Subcutaneous preadipocyte (primary cell): Measurements from ENCODE around the gene MFGE8. TPM values are rescaled to one million over a fixed set of nuclear protein-coding genes. Genes with fewer than 3 reads are reported as not detected.

Source experiments
- total RNA-seq: library from RNA; depleted of rRNA; stranded (reverse); fragments of >200 nt; gene quantifications from 2 replicates; pipeline ENCODE4 v1.2.3, GENCODE V29; 2012

MFGE8 gene, protein sequence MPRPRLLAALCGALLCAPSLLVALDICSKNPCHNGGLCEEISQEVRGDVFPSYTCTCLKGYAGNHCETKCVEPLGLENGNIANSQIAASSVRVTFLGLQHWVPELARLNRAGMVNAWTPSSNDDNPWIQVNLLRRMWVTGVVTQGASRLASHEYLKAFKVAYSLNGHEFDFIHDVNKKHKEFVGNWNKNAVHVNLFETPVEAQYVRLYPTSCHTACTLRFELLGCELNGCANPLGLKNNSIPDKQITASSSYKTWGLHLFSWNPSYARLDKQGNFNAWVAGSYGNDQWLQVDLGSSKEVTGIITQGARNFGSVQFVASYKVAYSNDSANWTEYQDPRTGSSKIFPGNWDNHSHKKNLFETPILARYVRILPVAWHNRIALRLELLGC
- 54.0 and 123 TPM in 2 replicates for total RNA-seq

DNA sequence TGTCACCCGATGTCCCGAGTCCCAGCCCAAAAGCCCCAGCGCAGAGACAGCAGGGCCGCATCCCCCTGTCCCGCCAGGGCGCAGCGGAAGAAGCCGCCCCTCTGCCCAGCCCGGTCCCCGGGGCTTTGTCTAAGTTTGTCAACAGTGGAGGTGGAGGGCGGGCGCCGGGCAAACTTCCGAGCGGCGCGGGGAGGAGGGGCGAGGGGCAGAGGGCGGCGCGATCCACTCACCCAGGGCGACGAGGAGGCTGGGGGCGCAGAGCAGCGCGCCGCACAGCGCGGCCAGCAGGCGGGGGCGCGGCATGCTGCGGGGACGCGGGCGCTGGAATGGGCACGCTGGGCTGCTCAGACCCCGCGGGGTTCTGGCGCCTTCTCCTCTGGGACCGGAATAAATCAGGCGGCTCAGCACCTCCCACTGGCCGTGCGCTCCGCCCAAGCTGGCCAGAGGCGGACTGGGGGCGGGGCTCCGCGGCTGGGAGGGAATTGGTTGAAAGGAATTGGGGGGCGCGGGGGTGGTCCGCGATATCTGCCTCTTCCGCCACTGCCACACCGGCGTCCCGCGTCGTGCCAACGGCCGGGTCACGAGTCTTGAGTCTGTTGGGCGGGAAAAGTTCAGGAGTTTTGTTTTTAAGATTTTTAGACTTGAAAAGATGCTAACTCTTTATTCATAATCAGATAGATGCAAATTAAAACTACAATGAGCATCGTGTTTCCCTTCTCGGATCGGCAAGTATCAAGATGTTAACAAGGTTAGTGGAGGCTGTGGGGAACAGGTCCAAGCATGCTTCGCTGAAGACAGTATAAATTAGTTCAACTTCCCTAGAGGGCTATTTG lies at the start of gene MFGE8:
Gene MFGE8 (minus strand): TSS at position 363 of the 833 bp plus-strand sequence. CDS start 60 bp downstream, at position 303.

DNA sequence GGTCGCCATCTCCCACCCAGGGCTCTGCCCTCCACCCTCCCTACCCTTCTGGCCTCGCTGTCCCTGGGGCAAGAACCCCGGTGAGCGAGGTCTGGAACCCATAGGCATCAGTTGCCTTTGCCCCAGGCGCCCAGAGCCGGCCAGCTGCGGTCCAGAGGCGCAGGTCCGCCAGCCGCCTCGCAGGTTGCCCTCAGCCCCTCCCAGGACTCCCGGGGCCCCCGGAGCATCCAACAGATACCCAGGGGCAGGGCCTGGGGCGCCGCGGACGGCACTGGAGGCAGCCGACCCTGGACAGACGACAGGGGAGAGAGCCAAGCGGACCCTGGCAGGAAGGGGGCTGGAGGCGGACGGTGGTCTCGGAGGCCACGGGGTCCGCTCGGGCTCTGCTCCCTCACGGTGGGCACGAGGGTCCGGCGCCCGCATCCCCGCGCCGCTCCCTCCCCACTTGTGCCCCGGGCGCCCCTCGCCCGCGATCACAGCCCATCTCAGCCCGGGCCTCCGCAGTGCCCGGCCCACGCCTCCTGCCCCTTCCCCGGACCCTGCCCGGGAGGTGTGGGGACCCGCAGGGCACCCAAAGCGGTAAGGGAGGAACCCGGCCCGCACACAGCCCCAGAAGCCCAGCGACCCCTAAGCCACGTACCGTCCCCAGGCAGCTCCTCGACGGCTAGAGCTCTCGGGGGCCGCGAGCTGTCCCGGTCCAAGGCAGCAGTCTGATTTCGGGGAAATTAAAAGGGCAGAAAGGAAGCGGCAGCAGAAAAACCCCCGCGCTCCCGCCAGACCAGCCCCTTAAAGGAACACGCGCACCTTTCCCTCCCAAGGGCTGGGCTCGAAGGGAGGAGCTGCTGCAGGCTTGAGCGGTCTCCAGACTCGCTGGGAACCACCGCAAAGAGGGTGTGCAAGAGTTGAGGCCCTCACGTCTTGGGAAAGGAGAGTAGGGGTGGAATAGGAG lies 18.1 kb downstream of the MFGE8 start, which contains the start of gene HAPLN3:
Gene HAPLN3 (minus strand): TSS at position 726 of the 949 bp plus-strand sequence. CDS start 8,246 bp downstream, outside the sequence.

Other genes with a start within 250 kb of the MFGE8 start
- gene ACAN, start 109.9 kb downstream of the MFGE8 start, total RNA-seq, result not detected in 2 replicates
- gene HAPLN3, start 17.8 kb downstream of the MFGE8 start, total RNA-seq, result 1.6 and 2.6 TPM in 2 replicates
- gene ABHD2, start 175.1 kb upstream of the MFGE8 start, total RNA-seq, result 63.7 and 80.1 TPM in 2 replicates